GM19035 (cell line): ENCODE results near the gene DOCK7.

Source experiments
- ATAC-seq: cut with Tn5 transposase; IDR thresholded peaks from one replicate; pipeline ENCODE4 v1.9.1; 2021; ENCODE audit not compliant: unreplicated experiment

Gene DOCK7

GRCh38 chr1:62462370-62462769, 225.8 kb downstream of the DOCK7 start:
- ATAC-seq: no peak

- ATAC-seq: no peak
Observed at GRCh38 chr1:62457955-62458354, 230.2 kb downstream of the DOCK7 start.

- ATAC-seq: no peak
Observed at GRCh38 chr1:62452951-62453350, 235.2 kb downstream of the DOCK7 start.

- no peak for ATAC-seq
Observed at GRCh38 chr1:62450301-62450700, 237.9 kb downstream of the DOCK7 start.

GRCh38 chr1:62448221-62448933, 239.8 kb downstream of the DOCK7 start:
- no peak for ATAC-seq

GRCh38 chr1:62444701-62445100, 243.5 kb downstream of the DOCK7 start:
- ATAC-seq: no peak

- peak; percentile 15 for ATAC-seq
Observed at GRCh38 chr1:62439652-62440371, 248.4 kb downstream of the DOCK7 start.

- ATAC-seq: no peak
Observed at GRCh38 chr1:62438163-62438562, 250.0 kb downstream of the DOCK7 start.

- no peak for ATAC-seq
Observed at GRCh38 chr1:62437273-62437940, 250.8 kb downstream of the DOCK7 start.

GRCh38 chr1:62436466-62437272, 251.5 kb downstream of the DOCK7 start, which contains the start of gene USP1:
TSS of gene USP1 (plus strand) at chr1:62437049. CDS start at chr1:62439868, 2,819 bp downstream.
- ATAC-seq: peak; percentile 73

- peak; percentile 71 for ATAC-seq
Observed at GRCh38 chr1:62436039-62436465, 252.1 kb downstream of the DOCK7 start.

- no peak for ATAC-seq
Observed at GRCh38 chr1:62435231-62436038, 252.8 kb downstream of the DOCK7 start.

- no peak for ATAC-seq
Observed at GRCh38 chr1:62434618-62435001, 253.6 kb downstream of the DOCK7 start.

- ATAC-seq: no peak
Observed at GRCh38 chr1:62433861-62434617, 254.1 kb downstream of the DOCK7 start.

GRCh38 chr1:62429581-62429980, 258.6 kb downstream of the DOCK7 start:
- no peak for ATAC-seq

- ATAC-seq: no peak
Observed at GRCh38 chr1:62428351-62428750, 259.8 kb downstream of the DOCK7 start.

GRCh38 chr1:62426794-62427193, 261.4 kb downstream of the DOCK7 start:
- no peak for ATAC-seq

- ATAC-seq: no peak
Observed at GRCh38 chr1:62426237-62426636, 261.9 kb downstream of the DOCK7 start.

GRCh38 chr1:62425041-62425440, 263.1 kb downstream of the DOCK7 start:
- no peak for ATAC-seq
